Ovary (tissue), 9 donors: Measurements from ENCODE around the gene RTF2. TPM values are rescaled to one million over a fixed set of nuclear protein-coding genes. Genes with fewer than 3 reads are reported as not detected.
A peak's percentile ranks its signal among the peaks of the same experiment; 100 is the strongest.

Experiments
- DNase-seq, 5 donors: peaks; one replicate each; pipeline ENCODE4 v3.0.0-alpha.2; 2019 to 2020
- H3K27ac ChIP-seq, 2 donors: fragments of 200-600 bp; one replicate each; pipeline versions ENCODE4 v1.5.1 to v1.8.0; 2019 to 2022
- H3K27me3 ChIP-seq: fragments of 200-600 bp; one replicate; pipeline ENCODE4 v1.8.0; 2022
- H3K36me3 ChIP-seq: fragments of 200-600 bp; sonication (generic); one replicate; pipeline ENCODE4 v1.5.1; 2019
- H3K4me1 ChIP-seq: one replicate; pipeline ENCODE4 v1.8.1; 2013; ENCODE audit warnings: mild to moderate bottlenecking, moderate library complexity; ENCODE audit not compliant: insufficient read depth
- H3K4me3 ChIP-seq: fragments of 200-600 bp; sonication (generic); one replicate; pipeline ENCODE4 v1.5.1; 2017
- H3K9me3 ChIP-seq, 2 donors: fragments of 200-600 bp in 1 of 2; sonication (generic) in 1 of 2; one replicate each; pipeline versions ENCODE4 v1.5.1 to v1.8.1; 2013 to 2019; ENCODE audit warnings: mild to moderate bottlenecking in 1 of 2, moderate library complexity in 1 of 2
- EP300 ChIP-seq: sonication (generic); formaldehyde crosslinking; IDR thresholded peaks from one replicate; pipeline ENCODE4 v1.6.1; 2017; ENCODE audit warnings: antibody characterized with exemption
- POLR2A ChIP-seq: fragments of 450-650 bp; IDR thresholded peaks from one replicate; pipeline ENCODE4 v1.6.1; 2017; ENCODE audit warnings: antibody characterized with exemption, mild to moderate bottlenecking, moderate library complexity
- WGBS, 3 donors: extraction: QIAGEN DNeasy Blood & Tissue Kit in 1 of 3; methylation state at CpG; one replicate each; pipeline versions ENCODE4 v1.1.5 to v1.1.7; 2013 to 2017; 5-methylcytosine and 5-hydroxymethylcytosine counted together
- intact Hi-C, 4 donors: fragments of 100-400 bp; cut with DNase I; formaldehyde crosslinking; loops; one replicate each; pipeline versions ENCODE4 v1.11.0 to v1.15.1; 2022 to 2023
- polyA plus RNA-seq, 2 donors: library from polyadenylated mRNA; stranded (reverse); fragments of 200-250 nt in 1 of 2; fragments of 350-450 nt in 1 of 2; fragmentation: Illumina TruSeq in 1 of 2; extraction: RNeasy Lipid Tissue Mini Kit (QIAGEN cat#74804) in 1 of 2; gene quantifications; one replicate each; pipeline ENCODE4 v1.2.3, GENCODE V29; 2013 to 2014
- total RNA-seq, 7 donors: library from RNA; depleted of rRNA in 2 of 7; stranded (reverse); fragments of >200 nt in 2 of 7; fragmentation: NEBNext Ultra II Directional in 3 of 7; extraction: Animal tissue kit (Norgen Biotek cat#: 25700) in 3 of 7; gene quantifications; one replicate each; pipeline versions ENCODE4 v1.1.0 to v1.2.4, GENCODE V29; 2016 to 2023
- TF ChIP-seq, protein P1 (sequence below), 3 donors: fragments of 450-650 bp in 2 of 3; fragments of 200-600 bp in 1 of 3; IDR thresholded peaks; one replicate each; pipeline versions ENCODE4 v1.5.1 to v1.8.0; 2016 to 2022; ENCODE audit warnings: antibody characterized with exemption in 3 of 3, mild to moderate bottlenecking in 1 of 3
- donor health status: DM: no; HTN: no; CAD: no; lungs with moderate emphysema.
- donor health status: DM: no; HTN: no; CAD: no.
- donor health status: Bipolar disorder and iron deficiency.
- donor health status: DM: yes; HTN: yes; CAD: no.
- donor health status: DM: no; HTN: no; CAD: no.
- donor health status: DM: yes; HTN: yes; CAD: no.

RTF2 gene
- total and polyA plus RNA-seq, 9 donors: 32.3 to 128 (median 86.8) TPM

DNA sequence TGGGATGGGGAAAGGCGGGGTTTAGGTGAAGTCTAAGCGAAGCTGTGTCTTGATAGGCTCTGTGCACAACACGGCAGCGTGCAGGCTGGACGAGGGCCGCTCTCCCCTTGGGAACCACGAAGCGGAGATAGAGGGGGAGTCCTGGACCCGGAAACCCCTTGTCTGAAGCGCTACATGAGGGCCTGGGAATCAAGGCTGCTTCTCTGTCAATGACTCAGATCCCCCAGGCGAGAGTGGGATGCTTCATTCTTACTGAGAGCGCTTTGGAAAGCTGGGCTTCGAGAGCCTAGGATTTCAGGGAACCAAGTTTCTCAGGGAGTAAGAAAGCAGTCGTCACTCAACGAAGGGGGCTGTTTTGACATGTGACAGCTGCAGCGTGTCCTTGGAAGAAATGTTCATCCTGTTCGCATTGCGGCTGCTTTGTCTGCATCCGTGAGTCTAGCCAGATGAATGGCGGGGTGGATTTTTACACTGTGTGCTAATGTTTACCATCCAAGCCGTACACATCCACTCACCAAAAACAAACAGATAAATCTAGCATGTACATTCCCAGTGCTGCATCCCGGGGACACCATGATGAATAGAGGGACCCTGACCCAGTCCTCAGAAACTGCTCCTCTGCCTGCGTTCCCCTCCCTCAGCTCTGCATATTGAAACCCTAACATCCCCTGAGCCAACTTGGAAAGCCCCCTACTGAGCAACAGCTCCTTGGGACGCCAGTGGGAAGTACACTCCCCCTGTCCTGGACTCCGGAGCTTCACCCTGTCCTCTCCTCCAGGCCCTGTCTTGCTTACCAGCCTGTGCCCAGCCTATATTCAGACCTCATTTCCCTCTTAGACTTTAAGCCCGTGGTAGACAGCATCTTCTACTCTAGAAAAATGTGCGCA lies 24.5 kb upstream of the RTF2 start:
- DNase-seq: peak; percentile 30 to 51 (median 45)
- no peaks in the 10 kb centered on the region for H3K27me3 ChIP-seq
- H3K4me3 ChIP-seq: no peak overlapping the region
- 8 to 22% (median 13%) methylated on average over 27 of the region's 27 CpGs for WGBS, 3 donors
- intact Hi-C loops: no loop called here
- TF ChIP-seq, protein P1, sequence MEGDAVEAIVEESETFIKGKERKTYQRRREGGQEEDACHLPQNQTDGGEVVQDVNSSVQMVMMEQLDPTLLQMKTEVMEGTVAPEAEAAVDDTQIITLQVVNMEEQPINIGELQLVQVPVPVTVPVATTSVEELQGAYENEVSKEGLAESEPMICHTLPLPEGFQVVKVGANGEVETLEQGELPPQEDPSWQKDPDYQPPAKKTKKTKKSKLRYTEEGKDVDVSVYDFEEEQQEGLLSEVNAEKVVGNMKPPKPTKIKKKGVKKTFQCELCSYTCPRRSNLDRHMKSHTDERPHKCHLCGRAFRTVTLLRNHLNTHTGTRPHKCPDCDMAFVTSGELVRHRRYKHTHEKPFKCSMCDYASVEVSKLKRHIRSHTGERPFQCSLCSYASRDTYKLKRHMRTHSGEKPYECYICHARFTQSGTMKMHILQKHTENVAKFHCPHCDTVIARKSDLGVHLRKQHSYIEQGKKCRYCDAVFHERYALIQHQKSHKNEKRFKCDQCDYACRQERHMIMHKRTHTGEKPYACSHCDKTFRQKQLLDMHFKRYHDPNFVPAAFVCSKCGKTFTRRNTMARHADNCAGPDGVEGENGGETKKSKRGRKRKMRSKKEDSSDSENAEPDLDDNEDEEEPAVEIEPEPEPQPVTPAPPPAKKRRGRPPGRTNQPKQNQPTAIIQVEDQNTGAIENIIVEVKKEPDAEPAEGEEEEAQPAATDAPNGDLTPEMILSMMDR (IDR thresholded peaks at IDR 0.05): no peak
- TF ChIP-seq POLR2A (no peak), EP300 (no peak)
- H3K9me3 ChIP-seq: no peaks in the 10 kb centered on the region
- peak overlapping the region; percentile 0 to 40 for H3K27ac ChIP-seq
- H3K36me3 ChIP-seq: no peaks in the 10 kb centered on the region
- H3K4me1 ChIP-seq: peaks cover 13% of the 10 kb centered on the region

DNA sequence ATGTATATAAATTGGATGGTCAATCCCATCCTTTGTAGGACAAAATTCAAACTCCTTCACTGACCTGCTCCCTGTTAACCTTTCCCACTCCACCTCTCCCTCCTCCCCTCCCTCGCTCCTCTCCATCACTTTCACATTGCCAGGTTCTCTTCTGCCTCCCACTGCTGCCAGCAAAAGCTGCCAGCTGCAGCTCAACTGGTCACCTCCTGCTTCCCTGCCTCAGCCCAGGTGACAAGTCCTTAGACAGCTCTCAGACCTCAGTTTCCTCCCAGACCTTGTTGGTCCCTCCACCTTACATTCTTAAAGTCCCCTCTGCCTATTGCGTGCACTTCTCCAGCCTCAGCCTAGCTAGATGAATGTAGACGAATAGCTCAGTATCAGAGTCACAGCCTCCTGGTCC lies 23.3 kb upstream of the RTF2 start:
- 87 to 95% (median 95%) methylated on average over 3 of the region's 3 CpGs for WGBS, 3 donors
- TF ChIP-seq EP300 (no peak), POLR2A (no peak)
- TF ChIP-seq, protein P1 (IDR thresholded peaks at IDR 0.05): no peak
- Histone ChIP-seq H3K9me3 (no peaks in the 10 kb centered on the region), H3K4me3 (no peak overlapping the region), H3K27ac (no peak overlapping the region), H3K27me3 (no peaks in the 10 kb centered on the region), H3K4me1 (peaks cover 11% of the 10 kb centered on the region), H3K36me3 (no peaks in the 10 kb centered on the region)
- intact Hi-C loops: no loop called here
- DNase-seq: no peak

DNA sequence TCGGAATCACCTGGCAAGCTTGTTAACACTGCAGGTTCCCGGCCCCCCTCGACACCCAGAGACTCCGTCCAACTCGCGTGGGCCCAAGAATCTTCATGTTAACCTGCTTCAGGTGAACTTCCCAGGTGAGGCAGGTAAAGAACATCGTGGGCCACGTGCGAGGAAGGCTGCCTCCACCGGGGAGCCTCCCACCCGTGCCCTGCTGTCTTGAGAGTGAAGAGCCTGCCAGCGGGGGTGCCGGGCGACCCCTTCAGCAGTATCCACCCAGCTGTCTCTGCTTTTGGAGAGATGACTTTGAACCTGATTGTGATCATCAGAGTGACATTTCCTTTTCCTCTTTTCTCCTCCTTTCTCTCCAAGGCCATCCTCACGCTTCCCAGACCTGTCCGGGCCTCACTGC lies 22.9 kb upstream of the RTF2 start:
- H3K4me3 ChIP-seq: no peak overlapping the region
- WGBS, 3 donors: 91 to 94% (median 92%) methylated on average over 12 to 16 of the region's 16 CpGs

DNA sequence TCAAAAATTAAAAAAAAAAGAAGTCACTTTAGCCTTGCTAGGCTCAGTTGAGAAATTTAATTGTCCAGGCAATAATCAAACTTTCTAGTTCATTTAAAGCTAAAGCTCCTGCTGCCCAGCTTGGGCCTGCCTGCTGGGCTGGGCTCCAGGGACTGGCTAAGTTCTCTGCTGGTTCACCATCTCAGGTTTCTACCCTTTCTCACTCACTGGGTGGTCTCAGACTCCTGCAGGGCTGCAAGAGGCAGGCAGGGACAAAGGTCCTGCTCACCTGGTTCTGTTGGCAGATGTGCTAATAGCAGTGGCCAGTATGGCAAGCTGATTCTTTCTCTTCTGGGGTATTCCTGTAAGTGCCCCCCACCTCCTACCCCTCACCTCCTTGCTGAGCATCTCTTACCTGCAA lies 21.2 kb upstream of the RTF2 start:
- H3K36me3 ChIP-seq: no peaks in the 10 kb centered on the region
- intact Hi-C loops: no loop called here
- H3K4me3 ChIP-seq: no peak overlapping the region
- no peaks in the 10 kb centered on the region for H3K9me3 ChIP-seq
- no peak overlapping the region for H3K27ac ChIP-seq
- H3K4me1 ChIP-seq: peaks cover 11% of the 10 kb centered on the region
- H3K27me3 ChIP-seq: no peaks in the 10 kb centered on the region
- no peak for TF ChIP-seq EP300
- TF ChIP-seq, protein P1 (IDR thresholded peaks at IDR 0.05): no peak
- no peak for TF ChIP-seq POLR2A
- no peak for DNase-seq

More for the DNA sequence above, 22.9 kb upstream of the RTF2 start:
- intact Hi-C loops: no loop called here
- TF ChIP-seq POLR2A (no peak), EP300 (no peak)
- TF ChIP-seq, protein P1 (IDR thresholded peaks at IDR 0.05): no peak
- no peak overlapping the region for H3K27ac ChIP-seq
- peaks cover 11% of the 10 kb centered on the region for H3K4me1 ChIP-seq
- no peaks in the 10 kb centered on the region for H3K27me3 ChIP-seq
- no peaks in the 10 kb centered on the region for H3K9me3 ChIP-seq
- no peaks in the 10 kb centered on the region for H3K36me3 ChIP-seq
- DNase-seq: no peak
